Tibial nerve (tissue), 4 donors: ENCODE data around the gene WTAP.
"Not testable (repeated sequence)": the region's sequence is repeated elsewhere in the genome, so short reads cannot be mapped to it uniquely, and the experiment has no call there.

Experiments used
- EP300 ChIP-seq, 2 donors: sonication (generic); formaldehyde crosslinking; IDR thresholded peaks; one replicate each; pipeline ENCODE4 v1.6.1; 2017; ENCODE audit warnings: antibody characterized with exemption in 2 of 2, mild to moderate bottlenecking in 1 of 2
- TF ChIP-seq, protein P1 (sequence below), 5 experiments: fragments of 200-600 bp in 3 of 5; fragments of 450-650 bp in 2 of 5; sonication (generic) in 3 of 5; IDR thresholded peaks; one replicate each; pipeline ENCODE4 v1.5.1; 2016 to 2019; ENCODE audit warnings: antibody characterized with exemption in 5 of 5, mild to moderate bottlenecking in 3 of 5, moderate library complexity in 2 of 5

DNA sequence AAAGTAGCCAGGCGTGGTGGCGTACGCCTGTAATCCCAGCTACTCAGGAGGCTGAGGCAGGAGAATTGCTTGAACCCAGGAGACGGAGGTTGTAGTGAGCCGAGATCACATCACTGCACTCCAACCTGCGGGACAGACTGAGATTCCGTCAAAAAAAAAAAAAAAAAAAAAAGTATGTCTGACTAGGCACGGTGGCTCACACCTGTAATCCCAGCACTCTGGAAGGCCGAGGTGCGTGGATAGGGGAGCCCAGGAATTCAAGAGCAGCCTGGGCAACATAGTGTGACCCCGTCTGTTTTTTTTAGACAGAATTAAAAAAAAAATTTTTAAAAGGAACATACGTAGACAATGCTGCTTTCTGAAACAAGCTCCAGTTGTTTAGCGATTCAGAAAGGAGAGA lies 37.2 kb upstream of the WTAP start:
- TF ChIP-seq, protein P1, sequence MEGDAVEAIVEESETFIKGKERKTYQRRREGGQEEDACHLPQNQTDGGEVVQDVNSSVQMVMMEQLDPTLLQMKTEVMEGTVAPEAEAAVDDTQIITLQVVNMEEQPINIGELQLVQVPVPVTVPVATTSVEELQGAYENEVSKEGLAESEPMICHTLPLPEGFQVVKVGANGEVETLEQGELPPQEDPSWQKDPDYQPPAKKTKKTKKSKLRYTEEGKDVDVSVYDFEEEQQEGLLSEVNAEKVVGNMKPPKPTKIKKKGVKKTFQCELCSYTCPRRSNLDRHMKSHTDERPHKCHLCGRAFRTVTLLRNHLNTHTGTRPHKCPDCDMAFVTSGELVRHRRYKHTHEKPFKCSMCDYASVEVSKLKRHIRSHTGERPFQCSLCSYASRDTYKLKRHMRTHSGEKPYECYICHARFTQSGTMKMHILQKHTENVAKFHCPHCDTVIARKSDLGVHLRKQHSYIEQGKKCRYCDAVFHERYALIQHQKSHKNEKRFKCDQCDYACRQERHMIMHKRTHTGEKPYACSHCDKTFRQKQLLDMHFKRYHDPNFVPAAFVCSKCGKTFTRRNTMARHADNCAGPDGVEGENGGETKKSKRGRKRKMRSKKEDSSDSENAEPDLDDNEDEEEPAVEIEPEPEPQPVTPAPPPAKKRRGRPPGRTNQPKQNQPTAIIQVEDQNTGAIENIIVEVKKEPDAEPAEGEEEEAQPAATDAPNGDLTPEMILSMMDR (IDR thresholded peaks at IDR 0.05), result not testable (repeated sequence)
- not testable (repeated sequence) for TF ChIP-seq EP300 (IDR thresholded peaks at IDR 0.05)
